SK-N-MC (cell line): ENCODE results near the gene TGFB2.

ENCODE experiments used
- EZH2 ChIP-seq: fragments of 200-600 bp; sonication (generic); IDR thresholded peaks from one replicate; pipeline ENCODE4 v1.6.1; 2017; ENCODE audit warnings: antibody characterized with exemption
- FOXP2 ChIP-seq: optimal IDR thresholded peaks from 2 replicates; pipeline ENCODE3; 2011; ENCODE audit warnings: mild to moderate bottlenecking, moderate library complexity; ENCODE audit not compliant: insufficient read depth; ENCODE audit errors: extremely low read length, control extremely low read depth
- POLR2AphosphoS5 ChIP-seq: IDR thresholded peaks from 2 replicates; pipeline ENCODE4 v1.6.1; 2012; ENCODE audit warnings: mild to moderate bottlenecking, low read depth, low read length, borderline replicate concordance

DNA sequence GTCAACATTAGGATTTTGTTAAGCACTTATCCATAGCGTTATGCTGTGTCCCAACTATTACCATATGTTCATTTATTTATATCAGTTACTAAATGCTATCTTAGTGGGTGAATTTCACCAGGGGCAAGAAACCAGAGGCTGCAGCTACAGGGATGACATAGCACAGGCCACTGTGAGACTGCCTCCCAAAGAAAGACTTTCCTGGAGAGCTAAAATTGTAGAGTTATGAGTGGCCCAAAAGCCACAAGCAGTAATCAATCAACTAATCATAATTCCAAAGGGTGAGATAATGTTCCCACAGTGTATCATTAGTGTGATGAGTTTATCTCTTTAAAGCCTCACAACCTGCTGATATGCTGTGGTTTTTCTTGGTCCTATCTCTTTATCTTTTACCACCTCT lies 3.8 kb upstream of the TGFB2 start:
- TF ChIP-seq POLR2AphosphoS5 (no peak), EZH2 (no peak), FOXP2 (no peak)
